Activated CD4-positive, alpha-beta T cell treated with anti-CD3 and anti-CD28 coated beads, Interleukin-2, amount 50 U/mL, for 48 hours (primary cell): ENCODE data around the gene MYL2.

Experiments
- DNase-seq, 2 experiments: peaks; one replicate each; pipeline ENCODE4 v3.0.0-alpha.2; 2020

The MYL2 gene

GRCh38 chr12:110929818-110930217 is 9.4 kb upstream of the MYL2 start:
- no peak for DNase-seq

- DNase-seq, result no peak
Measured at GRCh38 chr12:110928700-110929099, 8.3 kb upstream of the MYL2 start.

GRCh38 chr12:110927546-110927945 is 7.2 kb upstream of the MYL2 start:
- no peak for DNase-seq

GRCh38 chr12:110923692-110924334 is 3.4 kb upstream of the MYL2 start:
- no peak for DNase-seq

GRCh38 chr12:110923192-110923591 is 2.8 kb upstream of the MYL2 start:
- no peak for DNase-seq

- DNase-seq, result no peak
Measured at GRCh38 chr12:110922652-110923051, 2.3 kb upstream of the MYL2 start.

- DNase-seq, result no peak
Measured at GRCh38 chr12:110921262-110921661, 883 bp upstream of the MYL2 start.

GRCh38 chr12:110919720-110920119 is 659 bp downstream of the MYL2 start:
- DNase-seq, result no peak

GRCh38 chr12:110917961-110918360 is 2.4 kb downstream of the MYL2 start:
- DNase-seq, result no peak

GRCh38 chr12:110917467-110917866 is 2.9 kb downstream of the MYL2 start:
- no peak for DNase-seq

- no peak for DNase-seq
Measured at GRCh38 chr12:110916295-110916875, 4.0 kb downstream of the MYL2 start.

GRCh38 chr12:110913119-110914056 is 7.0 kb downstream of the MYL2 start:
- DNase-seq, result no peak

- DNase-seq, result no peak
Measured at GRCh38 chr12:110912263-110912662, 8.1 kb downstream of the MYL2 start.

GRCh38 chr12:110908377-110909152 is 11.8 kb downstream of the MYL2 start:
- DNase-seq, result no peak

- DNase-seq, result no peak
Measured at GRCh38 chr12:110907583-110907982, 12.8 kb downstream of the MYL2 start.

- no peak for DNase-seq
Measured at GRCh38 chr12:110906985-110907384, 13.4 kb downstream of the MYL2 start.

GRCh38 chr12:110906516-110906915 is 13.9 kb downstream of the MYL2 start:
- no peak for DNase-seq

GRCh38 chr12:110906083-110906482 is 14.3 kb downstream of the MYL2 start:
- no peak for DNase-seq

- no peak for DNase-seq
Measured at GRCh38 chr12:110903511-110903910, 16.9 kb downstream of the MYL2 start.

GRCh38 chr12:110901401-110901800 is 19.0 kb downstream of the MYL2 start:
- no peak for DNase-seq

- DNase-seq, result no peak
Measured at GRCh38 chr12:110896559-110896958, 23.8 kb downstream of the MYL2 start.

GRCh38 chr12:110893956-110894355 is 26.4 kb downstream of the MYL2 start:
- DNase-seq, result no peak

GRCh38 chr12:110889361-110889760 is 31.0 kb downstream of the MYL2 start:
- no peak for DNase-seq
